GM11168 (cell line): Measurements from ENCODE around the gene RRAS2.

ENCODE experiments used
- in situ Hi-C: fragments of 300-500 bp; cut with MboI; formaldehyde crosslinking; loops from one replicate; pipeline ENCODE4 v1.12.0; 2022; ENCODE audit warnings: low sequenced_read_pairs; ENCODE audit not compliant: unreplicated experiment

RRAS2 gene

GRCh38 chr11:14342906-14343305 is 16.1 kb downstream of the RRAS2 start:
- in situ Hi-C loops, result no loop called here

- in situ Hi-C loops, result no loop called here
Measured at GRCh38 chr11:14341968-14342367, 17.0 kb downstream of the RRAS2 start.

GRCh38 chr11:14340721-14341120 is 18.3 kb downstream of the RRAS2 start:
- in situ Hi-C loops, result no loop called here

- in situ Hi-C loops, result no loop called here
Measured at GRCh38 chr11:14339356-14339755, 19.6 kb downstream of the RRAS2 start.

GRCh38 chr11:14336507-14337503 is 22.2 kb downstream of the RRAS2 start:
- in situ Hi-C loops, result no loop called here

GRCh38 chr11:14335712-14336111 is 23.3 kb downstream of the RRAS2 start:
- in situ Hi-C loops, result no loop called here

- in situ Hi-C loops, result no loop called here
Measured at GRCh38 chr11:14334893-14335292, 24.1 kb downstream of the RRAS2 start.

- in situ Hi-C loops, result no loop called here
Measured at GRCh38 chr11:14334192-14334591, 24.8 kb downstream of the RRAS2 start.

GRCh38 chr11:14331476-14332136 is 27.4 kb downstream of the RRAS2 start:
- in situ Hi-C loops, result no loop called here

GRCh38 chr11:14330881-14331280 is 28.1 kb downstream of the RRAS2 start:
- in situ Hi-C loops, result no loop called here

GRCh38 chr11:14329702-14330101 is 29.3 kb downstream of the RRAS2 start:
- in situ Hi-C loops, result no loop called here

GRCh38 chr11:14327116-14327515 is 31.9 kb downstream of the RRAS2 start:
- in situ Hi-C loops, result no loop called here

- in situ Hi-C loops, result no loop called here
Measured at GRCh38 chr11:14323118-14323676, 35.8 kb downstream of the RRAS2 start.

- in situ Hi-C loops, result no loop called here
Measured at GRCh38 chr11:14322510-14322909, 36.5 kb downstream of the RRAS2 start.

- in situ Hi-C loops, result no loop called here
Measured at GRCh38 chr11:14320020-14320419, 39.0 kb downstream of the RRAS2 start.

- in situ Hi-C loops, result no loop called here
Measured at GRCh38 chr11:14318581-14318981, 40.4 kb downstream of the RRAS2 start.

GRCh38 chr11:14317659-14318325 is 41.2 kb downstream of the RRAS2 start:
- in situ Hi-C loops, result no loop called here

- in situ Hi-C loops, result no loop called here
Measured at GRCh38 chr11:14315130-14315529, 43.9 kb downstream of the RRAS2 start.

GRCh38 chr11:14314127-14314526 is 44.9 kb downstream of the RRAS2 start:
- in situ Hi-C loops, result no loop called here

- in situ Hi-C loops, result no loop called here
Measured at GRCh38 chr11:14312736-14313438, 46.1 kb downstream of the RRAS2 start.
